HL-60/S4 (cell line): ENCODE measurements around the gene CACNA1C.

Source experiments
- in situ Hi-C: fragments of 300-500 bp; cut with MboI; formaldehyde crosslinking; loops from 2 replicates; pipeline ENCODE4 v1.14.3; 2022; ENCODE audit warnings: low sequenced_read_pairs

Gene CACNA1C

GRCh38 chr12:2373307-2373706 is 320.5 kb downstream of the CACNA1C start:
- in situ Hi-C loops = no loop called here

DNA sequence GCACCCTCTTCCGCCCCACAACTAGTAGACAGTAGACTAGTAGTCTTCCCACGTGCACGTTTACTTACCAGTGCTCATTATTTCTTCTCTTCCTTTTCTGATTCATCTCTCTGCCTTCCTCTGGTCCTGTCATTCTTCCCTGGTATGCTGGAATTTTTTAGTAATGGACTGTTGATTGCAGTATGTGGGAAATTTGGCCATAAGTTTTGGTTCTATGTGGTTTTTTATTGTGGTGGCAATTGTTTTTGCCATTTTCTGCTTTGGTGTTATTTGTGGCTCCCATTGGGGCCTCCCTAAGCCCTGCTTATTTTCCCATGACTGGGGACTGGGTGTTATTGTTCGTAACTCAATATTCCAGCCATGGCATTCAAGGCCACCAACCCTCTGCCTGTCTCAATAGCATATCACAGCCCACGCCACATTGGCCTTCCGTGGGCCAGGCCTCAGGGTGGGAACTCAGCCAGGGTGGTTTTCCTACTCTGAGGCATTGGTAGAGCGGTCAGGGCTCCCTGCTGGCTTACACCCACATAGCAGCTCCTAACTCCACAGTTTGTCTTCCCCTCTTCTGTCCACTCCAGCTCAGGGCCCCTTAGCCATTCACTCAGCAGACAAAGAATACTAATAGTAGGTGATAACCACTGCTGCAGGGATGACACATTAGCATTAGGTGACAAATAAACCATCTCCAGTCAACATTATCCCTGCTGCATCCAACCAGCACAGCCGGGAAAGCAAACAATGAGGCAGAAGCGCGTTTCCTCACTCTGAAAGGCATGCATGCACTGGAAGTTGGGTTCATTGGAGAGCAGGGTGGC is 321.5 kb downstream of the CACNA1C start:
- in situ Hi-C loops = no loop called here

- in situ Hi-C loops = no loop called here
Observed at GRCh38 chr12:2375871-2376270, 323.1 kb downstream of the CACNA1C start.

- in situ Hi-C loops = no loop called here
Observed at GRCh38 chr12:2376908-2377657, 324.3 kb downstream of the CACNA1C start.

GRCh38 chr12:2378835-2379330 is 326.1 kb downstream of the CACNA1C start:
- in situ Hi-C loops = no loop called here

GRCh38 chr12:2380946-2381345 is 328.2 kb downstream of the CACNA1C start:
- in situ Hi-C loops = no loop called here

DNA sequence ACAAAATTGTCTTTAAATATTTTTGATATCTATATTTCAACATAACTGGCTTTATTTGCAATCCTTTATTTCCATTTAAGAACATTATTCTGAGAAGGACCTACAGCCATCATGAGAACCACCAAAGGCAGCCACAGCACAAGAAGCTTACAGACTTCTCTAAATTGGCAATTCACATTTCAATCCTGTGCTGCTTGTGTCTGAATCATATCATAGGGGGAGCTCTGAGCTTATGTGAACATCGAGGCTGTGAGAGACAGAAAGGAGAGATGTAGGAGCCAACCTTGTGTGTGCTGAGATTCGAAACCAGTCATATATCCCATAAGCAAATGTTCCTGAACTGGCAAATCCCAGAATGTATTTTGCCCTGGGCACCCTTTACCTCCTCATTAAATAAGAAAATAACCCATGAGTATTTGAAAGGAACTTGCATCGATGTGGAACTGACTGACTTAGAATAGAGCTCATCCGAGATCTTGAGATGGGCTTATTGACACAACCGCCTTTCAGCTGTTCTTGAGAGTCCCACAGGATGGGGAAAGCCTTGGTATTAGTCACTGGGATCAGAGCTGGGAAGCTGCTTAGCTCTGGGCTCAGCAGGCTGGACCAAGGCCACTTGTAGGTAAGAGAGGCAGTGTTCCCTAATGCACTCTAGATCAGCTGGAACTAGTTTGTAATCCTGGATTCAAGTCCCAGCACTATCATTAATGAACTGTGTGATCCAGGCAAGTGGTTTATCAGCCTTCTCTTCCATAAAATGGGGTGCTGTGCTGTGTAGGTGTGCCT is 329.8 kb downstream of the CACNA1C start:
- in situ Hi-C loops = no loop called here

DNA sequence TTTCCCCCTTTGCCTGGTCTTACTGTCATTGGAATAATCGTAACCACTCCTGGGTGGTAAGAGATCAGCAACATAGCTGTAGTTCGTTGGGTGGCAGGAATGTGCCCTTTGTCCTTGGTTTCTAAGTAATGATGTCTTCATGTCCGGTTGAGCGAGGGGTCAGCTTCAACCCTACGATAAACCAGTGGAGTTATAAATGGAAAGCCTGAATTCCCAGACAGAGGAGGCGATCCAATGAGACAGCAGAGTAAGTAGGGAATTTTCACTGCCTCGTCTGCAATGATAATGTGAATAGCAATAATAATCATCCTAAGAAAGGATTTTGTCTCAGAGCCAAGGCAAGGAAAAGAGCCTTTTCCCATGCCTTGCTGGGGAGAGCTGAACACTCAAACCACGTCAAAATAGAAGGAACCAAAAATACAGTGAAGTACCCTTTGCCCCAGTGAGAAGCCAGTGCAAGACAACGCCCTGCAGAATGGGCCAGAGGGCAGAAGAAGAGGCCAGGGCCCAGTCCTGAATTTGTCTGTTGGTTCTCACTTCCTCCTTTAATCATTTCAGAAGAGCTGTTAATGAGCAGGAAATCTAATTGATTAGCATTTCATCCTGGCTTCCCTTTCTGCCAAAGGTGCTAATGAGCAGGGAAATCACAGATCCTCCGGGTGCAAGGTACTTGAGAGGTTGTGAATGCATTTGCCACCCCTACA is 330.7 kb downstream of the CACNA1C start:
- in situ Hi-C loops = no loop called here

DNA sequence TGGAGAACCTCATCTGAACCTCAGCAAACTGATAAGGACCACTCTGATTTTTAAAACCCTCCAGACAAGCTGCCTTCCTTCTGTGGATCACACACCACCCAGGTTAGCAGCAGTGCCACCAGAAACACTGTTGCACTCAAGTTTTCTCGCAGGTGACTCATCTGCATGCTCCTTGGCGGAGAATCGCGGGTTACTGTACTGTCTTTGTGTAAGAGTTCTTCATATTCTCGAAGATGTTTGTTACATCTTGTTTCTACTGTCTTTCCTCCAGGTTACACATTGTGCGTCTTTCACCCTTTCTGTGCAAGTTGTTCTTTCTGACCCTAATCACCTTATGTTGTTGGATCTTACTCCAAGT is 331.2 kb downstream of the CACNA1C start:
- in situ Hi-C loops = no loop called here

DNA sequence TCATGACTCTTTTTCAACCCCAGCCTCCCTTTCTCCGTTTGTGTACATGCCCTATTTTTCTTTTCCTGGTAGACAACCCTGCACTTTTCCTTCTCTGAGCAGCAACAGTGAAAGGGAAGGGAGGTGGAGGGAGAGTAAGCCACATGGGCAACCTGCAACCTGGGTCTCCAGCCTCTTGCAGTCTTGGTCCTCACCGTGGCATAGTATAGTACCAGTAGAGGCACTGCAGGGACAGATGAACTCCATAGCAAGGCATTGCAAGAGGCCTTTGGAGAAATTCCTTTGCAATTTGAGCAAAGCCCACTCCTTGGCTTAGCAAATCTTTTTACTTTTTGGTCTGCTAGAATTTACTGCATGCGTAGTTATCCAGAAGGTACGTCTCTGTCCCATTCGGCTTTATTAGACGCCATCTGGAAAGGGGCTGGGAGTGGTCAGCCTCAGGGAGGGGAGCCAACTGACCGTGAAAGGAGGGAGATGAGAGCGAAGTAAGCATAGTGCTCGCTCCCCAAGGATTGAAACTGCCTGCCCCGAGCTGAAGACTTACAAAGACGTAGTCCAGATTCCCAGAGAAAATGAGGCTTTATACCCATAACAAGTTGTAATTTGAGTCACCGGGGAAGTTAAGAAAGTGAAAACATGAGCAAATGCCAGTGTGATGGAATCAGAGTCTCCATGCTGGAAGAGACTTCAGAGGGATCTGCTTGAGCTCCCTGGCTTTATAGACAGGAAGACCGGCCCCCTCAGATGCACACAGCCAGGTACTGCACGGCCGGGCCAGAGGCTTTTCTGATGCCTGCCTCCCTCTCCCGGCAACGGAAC is 332.0 kb downstream of the CACNA1C start:
- in situ Hi-C loops = no loop called here

DNA sequence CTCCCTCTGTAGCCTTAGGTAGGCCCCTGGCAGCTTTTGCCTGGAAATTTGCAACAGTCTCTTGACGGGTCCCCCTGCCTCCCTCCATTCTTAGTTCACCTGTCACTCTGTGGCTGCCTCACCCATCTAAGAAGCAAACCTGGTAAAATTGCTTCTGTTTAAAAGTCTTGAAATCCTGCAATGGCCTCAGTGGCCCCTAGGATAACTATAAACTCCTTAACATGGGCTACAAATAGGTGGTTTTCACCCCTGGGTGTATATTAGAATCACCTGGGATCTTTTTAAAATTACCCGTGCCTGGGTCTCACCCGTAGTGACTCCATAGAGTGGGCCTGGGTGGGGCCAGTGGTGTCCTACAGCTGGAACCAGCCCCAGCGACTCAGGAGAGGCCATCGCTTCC is 332.7 kb downstream of the CACNA1C start:
- in situ Hi-C loops = no loop called here

GRCh38 chr12:2386566-2386965 is 333.8 kb downstream of the CACNA1C start:
- in situ Hi-C loops = no loop called here

GRCh38 chr12:2387103-2387834 is 334.5 kb downstream of the CACNA1C start:
- in situ Hi-C loops = no loop called here

- in situ Hi-C loops = no loop called here
Observed at GRCh38 chr12:2389079-2389790, 336.4 kb downstream of the CACNA1C start.

DNA sequence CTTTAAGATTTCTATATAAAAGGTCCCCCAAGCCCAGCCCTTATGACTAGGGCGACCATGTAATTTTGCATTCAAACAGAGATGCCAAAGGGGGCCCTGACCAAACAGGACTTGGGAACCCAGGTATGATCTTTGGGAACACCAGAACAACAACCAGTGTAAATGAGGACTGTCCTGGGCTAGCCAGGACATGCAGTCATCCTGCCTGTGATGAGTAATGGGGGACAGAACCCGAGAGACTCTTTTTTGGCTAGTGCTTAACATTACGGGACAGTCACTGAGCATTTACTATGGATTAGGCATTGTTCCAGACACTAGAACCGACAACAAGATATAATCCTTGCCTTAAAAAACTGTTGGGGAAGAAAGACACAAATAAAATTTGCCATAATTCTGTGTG is 337.3 kb downstream of the CACNA1C start:
- in situ Hi-C loops = no loop called here

DNA sequence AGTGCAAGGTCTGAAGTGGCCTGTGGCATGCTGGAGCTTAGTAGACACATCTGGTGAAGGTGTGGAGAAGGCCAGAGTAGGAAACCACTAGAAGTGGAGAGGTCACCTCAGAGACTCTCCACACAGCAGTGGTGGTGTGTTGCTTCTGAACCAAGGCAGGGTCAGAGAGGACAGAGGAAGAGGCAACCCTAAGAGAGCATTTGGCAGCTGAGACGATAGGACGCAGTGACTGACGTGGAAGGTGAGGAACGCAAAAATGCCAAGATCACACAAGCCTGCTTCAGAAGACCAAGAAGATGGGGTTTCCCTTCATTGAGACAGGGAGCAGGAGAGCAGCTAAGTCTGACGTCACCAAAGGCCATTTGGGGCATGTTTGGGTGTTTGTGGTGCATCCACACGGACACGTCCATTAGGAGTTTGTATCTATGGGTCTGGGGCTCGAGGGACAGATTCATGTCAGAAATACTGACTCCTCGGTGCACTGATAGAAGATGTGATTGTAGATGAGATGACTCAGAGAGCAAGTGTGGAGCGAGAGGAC is 338.1 kb downstream of the CACNA1C start:
- in situ Hi-C loops = no loop called here

- in situ Hi-C loops = no loop called here
Observed at GRCh38 chr12:2391740-2392331, 339.0 kb downstream of the CACNA1C start.

GRCh38 chr12:2393016-2393415 is 340.2 kb downstream of the CACNA1C start:
- in situ Hi-C loops = no loop called here
